ENCODE measurements around the gene KRTAP1-4.

DNA sequence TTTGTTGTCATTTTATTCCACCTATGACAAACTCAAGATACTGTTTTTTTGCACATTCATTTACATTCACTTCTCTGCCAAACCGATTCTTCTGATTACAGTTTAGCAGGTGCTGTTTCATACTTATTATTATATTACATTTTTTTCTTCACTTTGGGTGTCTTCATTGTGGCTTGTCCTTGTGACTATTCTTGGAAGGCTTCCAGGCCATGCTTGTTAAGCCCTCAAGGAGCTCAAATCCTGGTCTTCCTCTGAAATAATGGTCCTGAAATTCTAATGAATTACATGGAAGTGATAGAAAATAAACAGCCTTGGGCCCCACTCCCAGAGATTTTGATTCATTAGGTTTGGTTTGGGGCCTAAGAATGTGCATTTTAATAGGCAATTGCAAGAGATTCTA lies 34.3 kb upstream of the KRTAP1-4 start:
- TF ChIP-seq, protein P1, sequence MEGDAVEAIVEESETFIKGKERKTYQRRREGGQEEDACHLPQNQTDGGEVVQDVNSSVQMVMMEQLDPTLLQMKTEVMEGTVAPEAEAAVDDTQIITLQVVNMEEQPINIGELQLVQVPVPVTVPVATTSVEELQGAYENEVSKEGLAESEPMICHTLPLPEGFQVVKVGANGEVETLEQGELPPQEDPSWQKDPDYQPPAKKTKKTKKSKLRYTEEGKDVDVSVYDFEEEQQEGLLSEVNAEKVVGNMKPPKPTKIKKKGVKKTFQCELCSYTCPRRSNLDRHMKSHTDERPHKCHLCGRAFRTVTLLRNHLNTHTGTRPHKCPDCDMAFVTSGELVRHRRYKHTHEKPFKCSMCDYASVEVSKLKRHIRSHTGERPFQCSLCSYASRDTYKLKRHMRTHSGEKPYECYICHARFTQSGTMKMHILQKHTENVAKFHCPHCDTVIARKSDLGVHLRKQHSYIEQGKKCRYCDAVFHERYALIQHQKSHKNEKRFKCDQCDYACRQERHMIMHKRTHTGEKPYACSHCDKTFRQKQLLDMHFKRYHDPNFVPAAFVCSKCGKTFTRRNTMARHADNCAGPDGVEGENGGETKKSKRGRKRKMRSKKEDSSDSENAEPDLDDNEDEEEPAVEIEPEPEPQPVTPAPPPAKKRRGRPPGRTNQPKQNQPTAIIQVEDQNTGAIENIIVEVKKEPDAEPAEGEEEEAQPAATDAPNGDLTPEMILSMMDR (IDR thresholded peaks at IDR 0.05), result no peak
- TF ChIP-seq POLR2A (IDR thresholded peaks at IDR 0.05), result no peak

All from uterus (tissue), 2 donors.